Trophoblast cell (in vitro differentiated cells and primary cell): ENCODE results near the gene TP53TG5.

Experiments
- DNase-seq, 2 donors: peaks; one replicate each; pipeline ENCODE4 v3.0.0-alpha.2; 2016
- H2AFZ ChIP-seq: 2 replicates; pipeline ENCODE4 v1.6.1; 2013; ENCODE audit warnings: low read length, moderate library complexity, mild to moderate bottlenecking; ENCODE audit not compliant: insufficient read depth, poor library complexity
- H2AK5ac ChIP-seq: 2 replicates; pipeline ENCODE4 v1.6.1; 2013; ENCODE audit warnings: mild to moderate bottlenecking, low read length
- H2BK120ac ChIP-seq: 2 replicates; pipeline ENCODE4 v1.6.1; 2013; ENCODE audit warnings: low read length, mild to moderate bottlenecking, moderate library complexity; ENCODE audit not compliant: insufficient read depth, poor library complexity
- H2BK12ac ChIP-seq: 2 replicates; pipeline ENCODE4 v1.6.1; 2013; ENCODE audit warnings: mild to moderate bottlenecking, low read length, moderate library complexity
- H2BK5ac ChIP-seq: 2 replicates; pipeline ENCODE4 v1.6.1; 2013; ENCODE audit warnings: low read length, low read depth, moderate library complexity, mild to moderate bottlenecking; ENCODE audit not compliant: poor library complexity
- H3K14ac ChIP-seq: 2 replicates; pipeline ENCODE4 v1.6.1; 2013; ENCODE audit warnings: mild to moderate bottlenecking, low read length
- H3K18ac ChIP-seq: 2 replicates; pipeline ENCODE4 v1.6.1; 2013; ENCODE audit warnings: mild to moderate bottlenecking, low read length
- H3K23ac ChIP-seq: 2 replicates; pipeline ENCODE4 v1.6.1; 2013; ENCODE audit warnings: low read length
- H3K27ac ChIP-seq: 2 replicates; pipeline ENCODE4 v1.5.1; 2013; ENCODE audit warnings: low read depth, mild to moderate bottlenecking, inconsistent platforms, low read length, moderate library complexity
- H3K27me3 ChIP-seq: 2 replicates; pipeline ENCODE4 v1.6.1; 2013; ENCODE audit warnings: inconsistent platforms, mild to moderate bottlenecking, low read length, moderate library complexity; ENCODE audit not compliant: insufficient read depth
- H3K36me3 ChIP-seq, 2 experiments: 1 replicate in 1 of 2; 2 replicates in 1 of 2; pipeline ENCODE4 v1.6.1; 2013; ENCODE audit warnings: low read length in 2 of 2, mild to moderate bottlenecking in 2 of 2, moderate library complexity in 1 of 2; ENCODE audit not compliant: insufficient read depth in 2 of 2, control insufficient read depth in 1 of 2
- H3K4ac ChIP-seq: 2 replicates; pipeline ENCODE4 v1.6.1; 2013; ENCODE audit warnings: low read depth, mild to moderate bottlenecking, low read length, moderate library complexity
- H3K4me1 ChIP-seq, 2 experiments: 1 replicate in 1 of 2; 2 replicates in 1 of 2; pipeline ENCODE4 v1.6.1; 2013; ENCODE audit warnings: low read length in 2 of 2, mild to moderate bottlenecking in 2 of 2, moderate library complexity in 1 of 2; ENCODE audit not compliant: insufficient read depth in 2 of 2, control insufficient read depth in 1 of 2
- H3K4me2 ChIP-seq: 2 replicates; pipeline ENCODE4 v1.6.1; 2013; ENCODE audit warnings: inconsistent platforms, mild to moderate bottlenecking, low read length, moderate library complexity
- H3K4me3 ChIP-seq: 2 replicates; pipeline ENCODE4 v1.5.1; 2013; ENCODE audit warnings: mild to moderate bottlenecking, low read depth, low read length, inconsistent platforms
- H3K79me1 ChIP-seq: one replicate; pipeline ENCODE4 v1.6.1; 2013; ENCODE audit warnings: low read length
- H3K79me2 ChIP-seq: 2 replicates; pipeline ENCODE4 v1.6.1; 2013; ENCODE audit warnings: low read length, mild to moderate bottlenecking; ENCODE audit not compliant: control insufficient read depth, insufficient read depth, poor library complexity
- H3K9ac ChIP-seq: 2 replicates; pipeline ENCODE4 v1.6.1; 2013; ENCODE audit warnings: mild to moderate bottlenecking, low read length
- H3K9me3 ChIP-seq: 2 replicates; pipeline ENCODE4 v1.6.1; 2013; ENCODE audit warnings: low read depth, mild to moderate bottlenecking, control low read depth, inconsistent platforms, low read length; ENCODE audit not compliant: insufficient read depth
- H4K12ac ChIP-seq: 2 replicates; pipeline ENCODE4 v1.6.1; 2013; ENCODE audit warnings: low read depth, mild to moderate bottlenecking, low read length, moderate library complexity
- H4K8ac ChIP-seq: 2 replicates; pipeline ENCODE4 v1.6.1; 2013; ENCODE audit warnings: low read depth, mild to moderate bottlenecking, low read length, moderate library complexity
- H4K91ac ChIP-seq: one replicate; pipeline ENCODE4 v1.6.1; 2013; ENCODE audit warnings: low read depth, mild to moderate bottlenecking, low read length, moderate library complexity
- WGBS: extraction: QIAGEN DNeasy Blood & Tissue Kit; methylation state at CpG from one replicate; pipeline ENCODE4 v1.1.7; 2013; ENCODE audit warnings: missing lambda C conversion rate; ENCODE audit not compliant: insufficient read length, insufficient coverage; ENCODE audit errors: extremely low coverage; 5-methylcytosine and 5-hydroxymethylcytosine counted together

The TP53TG5 gene

GRCh38 chr20:45339799-45340198 lies 38.3 kb downstream of the TP53TG5 start:
- H2AK5ac ChIP-seq, result no peak overlapping the region
- H2BK12ac ChIP-seq, result peak overlapping the region; percentile 26
- H3K27ac ChIP-seq, result no peak overlapping the region
- H3K4me2 ChIP-seq, result no peak overlapping the region
- no peak for DNase-seq
- H3K9ac ChIP-seq, result no peak overlapping the region
- H3K4me1 ChIP-seq, result peaks cover 71 to 78% of the 10 kb centered on the region in 2 experiments
- no peak overlapping the region for H3K23ac ChIP-seq
- no peak overlapping the region for H2AFZ ChIP-seq
- peaks cover 58% of the 10 kb centered on the region for H3K79me1 ChIP-seq
- H3K4me3 ChIP-seq, result no peak overlapping the region
- no CpG with 5 or more reads among the region's 2 CpGs for WGBS
- peaks cover 45% of the 10 kb centered on the region for H3K79me2 ChIP-seq
- H2BK120ac ChIP-seq, result peak overlapping the region; percentile 40
- no peak overlapping the region for H3K14ac ChIP-seq
- H2BK5ac ChIP-seq, result peak overlapping the region; percentile 22
- H4K91ac ChIP-seq, result peak overlapping the region; percentile 48
- no peak overlapping the region for H3K18ac ChIP-seq
- no peaks in the 10 kb centered on the region for H3K27me3 ChIP-seq
- no peak overlapping the region for H4K8ac ChIP-seq
- H3K4ac ChIP-seq, result peak overlapping the region; percentile 80
- no peak overlapping the region for H4K12ac ChIP-seq
- peaks cover 18 to 26% of the 10 kb centered on the region in 2 experiments for H3K36me3 ChIP-seq
- H3K9me3 ChIP-seq, result no peaks in the 10 kb centered on the region

- peak overlapping the region; percentile 67 for H3K18ac ChIP-seq
- H3K79me1 ChIP-seq, result peaks cover 52% of the 10 kb centered on the region
- H3K79me2 ChIP-seq, result peaks cover 41% of the 10 kb centered on the region
- H3K27ac ChIP-seq, result peak overlapping the region; percentile 90
- H3K9ac ChIP-seq, result no peak overlapping the region
- no peaks in the 10 kb centered on the region for H3K9me3 ChIP-seq
- peaks cover 67 to 73% of the 10 kb centered on the region in 2 experiments for H3K4me1 ChIP-seq
- peaks cover 19 to 27% of the 10 kb centered on the region in 2 experiments for H3K36me3 ChIP-seq
- H2BK5ac ChIP-seq, result peak overlapping the region; percentile 91
- H4K8ac ChIP-seq, result peak overlapping the region; percentile 5
- peak overlapping the region; percentile 71 for H3K4ac ChIP-seq
- H3K27me3 ChIP-seq, result no peaks in the 10 kb centered on the region
- peak overlapping the region; percentile 45 for H3K14ac ChIP-seq
- no peak for DNase-seq
- peak overlapping the region; percentile 89 for H4K91ac ChIP-seq
- peak overlapping the region; percentile 58 for H2BK12ac ChIP-seq
- no peak overlapping the region for H4K12ac ChIP-seq
- no peak overlapping the region for H3K4me2 ChIP-seq
- WGBS, result no CpG with 5 or more reads among the region's 6 CpGs
- H2BK120ac ChIP-seq, result no peak overlapping the region
- H3K4me3 ChIP-seq, result no peak overlapping the region
- H2AFZ ChIP-seq, result no peak overlapping the region
- H3K23ac ChIP-seq, result no peak overlapping the region
- H2AK5ac ChIP-seq, result peak overlapping the region; percentile 6
These were observed 39.0 kb downstream of the TP53TG5 start for GRCh38 chr20:45339084-45339483.

GRCh38 chr20:45338121-45339030 lies 39.7 kb downstream of the TP53TG5 start:
- peak overlapping the region; percentile 91 for H2BK12ac ChIP-seq
- H3K23ac ChIP-seq, result no peak overlapping the region
- H3K9ac ChIP-seq, result no peak overlapping the region
- peak overlapping the region; percentile 91 for H2BK5ac ChIP-seq
- H3K4me3 ChIP-seq, result no peak overlapping the region
- WGBS, result no CpG with 5 or more reads among the region's 11 CpGs
- peaks cover 61 to 66% of the 10 kb centered on the region in 2 experiments for H3K4me1 ChIP-seq
- peak overlapping the region; percentile 88 for H2AK5ac ChIP-seq
- peak overlapping the region; percentile 30 for H3K4me2 ChIP-seq
- peaks cover 45% of the 10 kb centered on the region for H3K79me1 ChIP-seq
- peak overlapping the region; percentile 71 for H3K4ac ChIP-seq
- H3K79me2 ChIP-seq, result peaks cover 38% of the 10 kb centered on the region
- no peaks in the 10 kb centered on the region for H3K27me3 ChIP-seq
- H3K18ac ChIP-seq, result peak overlapping the region; percentile 83
- peak overlapping the region; percentile 63 for H3K14ac ChIP-seq
- peak overlapping the region; percentile 90 for H3K27ac ChIP-seq
- peak overlapping the region; percentile 61 for H4K8ac ChIP-seq
- peaks cover 21 to 27% of the 10 kb centered on the region in 2 experiments for H3K36me3 ChIP-seq
- H4K91ac ChIP-seq, result peak overlapping the region; percentile 89
- no peaks in the 10 kb centered on the region for H3K9me3 ChIP-seq
- no peak for DNase-seq
- peak overlapping the region; percentile 18 for H2AFZ ChIP-seq
- H4K12ac ChIP-seq, result no peak overlapping the region
- peak overlapping the region; percentile 92 for H2BK120ac ChIP-seq

- H3K23ac ChIP-seq, result no peak overlapping the region
These were observed 40.6 kb downstream of the TP53TG5 start for GRCh38 chr20:45337367-45338120.

More at GRCh38 chr20:45337367-45338120, 40.6 kb downstream of the TP53TG5 start:
- Histone ChIP-seq H3K4me1 (peaks cover 54 to 57% of the 10 kb centered on the region in 2 experiments), H3K9me3 (no peaks in the 10 kb centered on the region), H3K4ac (peak overlapping the region; percentile 71), H3K79me1 (peaks cover 38% of the 10 kb centered on the region), H3K4me3 (no peak overlapping the region), H2BK5ac (peak overlapping the region; percentile 91), H3K36me3 (peaks cover 29 to 33% of the 10 kb centered on the region in 2 experiments), H2BK12ac (peak overlapping the region; percentile 91), H3K27ac (peak overlapping the region; percentile 90), H2BK120ac (peak overlapping the region; percentile 92), H3K18ac (peak overlapping the region; percentile 83), H2AK5ac (peak overlapping the region; percentile 88), H4K12ac (no peak overlapping the region), H3K27me3 (no peaks in the 10 kb centered on the region), H4K91ac (peak overlapping the region; percentile 89), H4K8ac (peak overlapping the region; percentile 61), H3K9ac (no peak overlapping the region), H3K79me2 (peaks cover 35% of the 10 kb centered on the region), H2AFZ (peak overlapping the region; percentile 18), H3K4me2 (peak overlapping the region; percentile 30), H3K14ac (peak overlapping the region; percentile 63)
- no CpG with 5 or more reads among the region's 15 CpGs for WGBS
- DNase-seq, result peak; percentile 78 to 83
